Mesendoderm (in vitro differentiated cells): Measurements from ENCODE around the gene LPGAT1.
A peak's percentile ranks its signal among the peaks of the same experiment; 100 is the strongest.

Experiments used
- DNase-seq: peaks from one replicate; pipeline ENCODE4 v3.0.0; 2013
- H2AK5ac ChIP-seq: 2 replicates; pipeline ENCODE4 v1.6.1; 2013; ENCODE audit warnings: low read length, inconsistent platforms
- H2BK120ac ChIP-seq: 2 replicates; pipeline ENCODE4 v1.6.1; 2013; ENCODE audit warnings: low read depth, mild to moderate bottlenecking, low read length, moderate library complexity, mixed read lengths
- H2BK15ac ChIP-seq: replicated peaks from 2 replicates; pipeline ENCODE4 v1.6.1; 2013; ENCODE audit warnings: low read depth, mild to moderate bottlenecking, moderate library complexity
- H2BK5ac ChIP-seq: 2 replicates; pipeline ENCODE4 v1.6.1; 2013; ENCODE audit warnings: low read length, inconsistent platforms
- H3K18ac ChIP-seq: 2 replicates; pipeline ENCODE4 v1.6.1; 2013; ENCODE audit warnings: mild to moderate bottlenecking, low read length, mixed read lengths
- H3K23ac ChIP-seq: one replicate; pipeline ENCODE4 v1.6.1; 2013; ENCODE audit warnings: low read length
- H3K27ac ChIP-seq: 2 replicates; pipeline ENCODE4 v1.5.1; 2013; ENCODE audit warnings: low read depth, mild to moderate bottlenecking, inconsistent platforms, low read length, moderate library complexity
- H3K27me3 ChIP-seq: 2 replicates; pipeline ENCODE4 v1.6.1; 2013; ENCODE audit warnings: low read length, control low read depth, mild to moderate bottlenecking, inconsistent platforms; ENCODE audit not compliant: insufficient read depth, poor library complexity
- H3K36me3 ChIP-seq: 2 replicates; pipeline ENCODE4 v1.6.1; 2013; ENCODE audit warnings: low read length, inconsistent platforms; ENCODE audit not compliant: control insufficient read depth, insufficient read depth
- H3K4ac ChIP-seq: one replicate; pipeline ENCODE4 v1.6.1; 2013; ENCODE audit warnings: low read depth, mild to moderate bottlenecking, low read length, moderate library complexity
- H3K4me1 ChIP-seq: 2 replicates; pipeline ENCODE4 v1.6.1; 2013; ENCODE audit warnings: low read depth, low read length, inconsistent platforms; ENCODE audit not compliant: control insufficient read depth
- H3K4me2 ChIP-seq: 2 replicates; pipeline ENCODE4 v1.6.1; 2013; ENCODE audit warnings: low read length
- H3K4me3 ChIP-seq: 2 replicates; pipeline ENCODE4 v1.5.1; 2013; ENCODE audit warnings: mild to moderate bottlenecking, low read length
- H3K56ac ChIP-seq: one replicate; pipeline ENCODE4 v1.6.1; 2013; ENCODE audit warnings: low read length
- H3K79me1 ChIP-seq: 2 replicates; pipeline ENCODE4 v1.6.1; 2013; ENCODE audit warnings: low read length, inconsistent platforms
- H3K79me2 ChIP-seq: 2 replicates; pipeline ENCODE4 v1.6.1; 2013; ENCODE audit warnings: mild to moderate bottlenecking, low read length; ENCODE audit not compliant: control insufficient read depth, insufficient read depth
- H3K9ac ChIP-seq: 2 replicates; pipeline ENCODE4 v1.6.1; 2013; ENCODE audit warnings: low read length, inconsistent platforms
- H4K5ac ChIP-seq: one replicate; pipeline ENCODE4 v1.6.1; 2013; ENCODE audit warnings: low read length
- H4K8ac ChIP-seq: one replicate; pipeline ENCODE4 v1.6.1; 2013; ENCODE audit warnings: low read depth, mild to moderate bottlenecking, control low read depth, low read length, moderate library complexity
- WGBS: extraction: QIAGEN DNeasy Blood & Tissue Kit; methylation state at CpG from one replicate; pipeline ENCODE4 v1.1.7; 2013; ENCODE audit warnings: low lambda C conversion rate, missing lambda C conversion rate; ENCODE audit not compliant: insufficient coverage; ENCODE audit errors: extremely low coverage; 5-methylcytosine and 5-hydroxymethylcytosine counted together

LPGAT1 gene

GRCh38 chr1:211791979-211792378 is 38.6 kb downstream of the LPGAT1 start:
- no CpG with 5 or more reads among the region's 2 CpGs for WGBS
- no peak overlapping the region for H3K4me2 ChIP-seq
- H2BK5ac ChIP-seq: no peak overlapping the region
- H3K36me3 ChIP-seq: no peaks in the 10 kb centered on the region
- no peaks in the 10 kb centered on the region for H3K79me1 ChIP-seq
- no peak overlapping the region for H3K18ac ChIP-seq
- DNase-seq: no peak
- no peak overlapping the region for H3K23ac ChIP-seq
- no peak overlapping the region for H3K9ac ChIP-seq
- H2AK5ac ChIP-seq: no peak overlapping the region
- H3K4me3 ChIP-seq: no peak overlapping the region
- no peaks in the 10 kb centered on the region for H3K79me2 ChIP-seq
- H4K8ac ChIP-seq: no peak overlapping the region
- H4K5ac ChIP-seq: no peak overlapping the region
- H2BK15ac ChIP-seq: no peak overlapping the region
- H3K27ac ChIP-seq: no peak overlapping the region
- H3K4ac ChIP-seq: no peak overlapping the region
- H2BK120ac ChIP-seq: no peak overlapping the region
- H3K4me1 ChIP-seq: no peaks in the 10 kb centered on the region
- no peaks in the 10 kb centered on the region for H3K27me3 ChIP-seq
- H3K56ac ChIP-seq: no peak overlapping the region

- Histone ChIP-seq H3K27ac (no peak overlapping the region), H3K9ac (no peak overlapping the region), H2BK120ac (no peak overlapping the region), H3K56ac (no peak overlapping the region), H4K8ac (no peak overlapping the region), H3K79me2 (no peaks in the 10 kb centered on the region), H3K27me3 (no peaks in the 10 kb centered on the region), H2BK5ac (no peak overlapping the region), H3K4me1 (no peaks in the 10 kb centered on the region), H3K23ac (no peak overlapping the region), H2AK5ac (no peak overlapping the region), H3K36me3 (no peaks in the 10 kb centered on the region), H2BK15ac (no peak overlapping the region), H3K4me2 (no peak overlapping the region), H3K4me3 (no peak overlapping the region), H3K79me1 (no peaks in the 10 kb centered on the region), H3K18ac (no peak overlapping the region), H4K5ac (no peak overlapping the region), H3K4ac (no peak overlapping the region)
- 100% methylated on average over 2 of the region's 11 CpGs for WGBS
- DNase-seq: no peak
Observed at GRCh38 chr1:211789641-211790464, 40.7 kb downstream of the LPGAT1 start.

GRCh38 chr1:211788626-211789025 is 41.9 kb downstream of the LPGAT1 start:
- no peak overlapping the region for H3K4me3 ChIP-seq
- H2AK5ac ChIP-seq: no peak overlapping the region
- no peak overlapping the region for H2BK15ac ChIP-seq
- no peak overlapping the region for H2BK5ac ChIP-seq
- H4K8ac ChIP-seq: no peak overlapping the region
- WGBS: no CpG with 5 or more reads among the region's 4 CpGs
- no peak overlapping the region for H3K56ac ChIP-seq
- H3K27ac ChIP-seq: no peak overlapping the region
- H3K36me3 ChIP-seq: no peaks in the 10 kb centered on the region
- no peak overlapping the region for H4K5ac ChIP-seq
- H3K4ac ChIP-seq: no peak overlapping the region
- H3K4me2 ChIP-seq: no peak overlapping the region
- H3K18ac ChIP-seq: no peak overlapping the region
- no peaks in the 10 kb centered on the region for H3K27me3 ChIP-seq
- no peaks in the 10 kb centered on the region for H3K79me2 ChIP-seq
- no peaks in the 10 kb centered on the region for H3K4me1 ChIP-seq
- H3K79me1 ChIP-seq: no peaks in the 10 kb centered on the region
- no peak overlapping the region for H3K23ac ChIP-seq
- no peak for DNase-seq
- no peak overlapping the region for H3K9ac ChIP-seq
- no peak overlapping the region for H2BK120ac ChIP-seq

- no peaks in the 10 kb centered on the region for H3K79me2 ChIP-seq
- no peak overlapping the region for H3K18ac ChIP-seq
- H3K4me3 ChIP-seq: no peak overlapping the region
- no peak overlapping the region for H2BK15ac ChIP-seq
- no peak overlapping the region for H3K9ac ChIP-seq
- no peak overlapping the region for H2BK120ac ChIP-seq
- H3K4me2 ChIP-seq: no peak overlapping the region
- no CpG with 5 or more reads among the region's 1 CpG for WGBS
- no peaks in the 10 kb centered on the region for H3K79me1 ChIP-seq
- H3K36me3 ChIP-seq: no peaks in the 10 kb centered on the region
- DNase-seq: peak; percentile 9
- no peaks in the 10 kb centered on the region for H3K4me1 ChIP-seq
- no peak overlapping the region for H2AK5ac ChIP-seq
- H4K5ac ChIP-seq: no peak overlapping the region
- no peak overlapping the region for H2BK5ac ChIP-seq
- H3K56ac ChIP-seq: no peak overlapping the region
- no peaks in the 10 kb centered on the region for H3K27me3 ChIP-seq
- no peak overlapping the region for H4K8ac ChIP-seq
- H3K4ac ChIP-seq: no peak overlapping the region
- H3K23ac ChIP-seq: no peak overlapping the region
- no peak overlapping the region for H3K27ac ChIP-seq
Observed at GRCh38 chr1:211783897-211784296, 46.7 kb downstream of the LPGAT1 start.

GRCh38 chr1:211783266-211783665 is 47.3 kb downstream of the LPGAT1 start:
- Histone ChIP-seq H4K5ac (no peak overlapping the region), H3K27me3 (no peaks in the 10 kb centered on the region), H2BK15ac (no peak overlapping the region), H2BK120ac (no peak overlapping the region), H3K79me2 (no peaks in the 10 kb centered on the region), H3K79me1 (no peaks in the 10 kb centered on the region), H3K9ac (no peak overlapping the region), H3K4me1 (no peaks in the 10 kb centered on the region), H2AK5ac (no peak overlapping the region), H3K56ac (no peak overlapping the region), H3K4ac (no peak overlapping the region), H3K36me3 (no peaks in the 10 kb centered on the region), H3K23ac (no peak overlapping the region), H4K8ac (no peak overlapping the region), H3K4me3 (no peak overlapping the region), H2BK5ac (no peak overlapping the region), H3K18ac (no peak overlapping the region), H3K27ac (no peak overlapping the region), H3K4me2 (no peak overlapping the region)
- no CpG with 5 or more reads among the region's 4 CpGs for WGBS
- DNase-seq: no peak

- H3K4me2 ChIP-seq: no peak overlapping the region
- H4K5ac ChIP-seq: no peak overlapping the region
- WGBS: no CpG with 5 or more reads among the region's 2 CpGs
- H2BK120ac ChIP-seq: no peak overlapping the region
- H3K4me1 ChIP-seq: no peaks in the 10 kb centered on the region
- no peak overlapping the region for H3K27ac ChIP-seq
- no peak overlapping the region for H3K4ac ChIP-seq
- no peak overlapping the region for H3K4me3 ChIP-seq
- H4K8ac ChIP-seq: no peak overlapping the region
- no peaks in the 10 kb centered on the region for H3K27me3 ChIP-seq
- no peak overlapping the region for H3K18ac ChIP-seq
- no peak overlapping the region for H2AK5ac ChIP-seq
- H3K9ac ChIP-seq: no peak overlapping the region
- no peak overlapping the region for H3K56ac ChIP-seq
- H3K79me1 ChIP-seq: no peaks in the 10 kb centered on the region
- no peak overlapping the region for H3K23ac ChIP-seq
- no peaks in the 10 kb centered on the region for H3K79me2 ChIP-seq
- no peak overlapping the region for H2BK15ac ChIP-seq
- H2BK5ac ChIP-seq: no peak overlapping the region
- DNase-seq: no peak
- H3K36me3 ChIP-seq: no peaks in the 10 kb centered on the region
Observed at GRCh38 chr1:211781260-211781659, 49.3 kb downstream of the LPGAT1 start.
